ENCODE data around the gene MUCL3.

The MUCL3 gene

GRCh38 chr6:30974490-30975252 is 33.9 kb downstream of the MUCL3 start:
- Histone ChIP-seq H3K4me3 (ENCODE audit: low read length) (no peak overlapping the region), H3K27me3 (ENCODE audit: control insufficient read depth, insufficient read depth, low read length) (no peaks in the 10 kb centered on the region), H3K9me3 (ENCODE audit: control insufficient read depth, insufficient read depth, low read length) (no peaks in the 10 kb centered on the region), H3K36me3 (ENCODE audit: control insufficient read depth, insufficient read depth, low read length) (no peaks in the 10 kb centered on the region), H3K4me1 (ENCODE audit: control insufficient read depth, insufficient read depth, low read length) (no peaks in the 10 kb centered on the region), H3K27ac (ENCODE audit: low read length) (no peak overlapping the region)
- DNase-seq (ENCODE audit: low read depth, low spot score): no peak
- WGBS (ENCODE audit: insufficient coverage, insufficient read length): no CpG with 5 or more reads among the region's 4 CpGs

- no peaks in the 10 kb centered on the region for H3K27me3 ChIP-seq (ENCODE audit: control insufficient read depth, insufficient read depth, low read length)
- no peak for DNase-seq (ENCODE audit: low read depth, low spot score)
- no peak overlapping the region for H3K4me3 ChIP-seq (ENCODE audit: low read length)
- H3K9me3 ChIP-seq (ENCODE audit: control insufficient read depth, insufficient read depth, low read length): no peaks in the 10 kb centered on the region
- H3K4me1 ChIP-seq (ENCODE audit: control insufficient read depth, insufficient read depth, low read length): no peaks in the 10 kb centered on the region
- WGBS (ENCODE audit: insufficient coverage, insufficient read length): no CpG with 5 or more reads among the region's 1 CpG
- H3K27ac ChIP-seq (ENCODE audit: low read length): no peak overlapping the region
- no peaks in the 10 kb centered on the region for H3K36me3 ChIP-seq (ENCODE audit: control insufficient read depth, insufficient read depth, low read length)
Measured at GRCh38 chr6:30979141-30979540, 38.4 kb downstream of the MUCL3 start.

GRCh38 chr6:30979690-30980089 is 38.9 kb downstream of the MUCL3 start:
- no peaks in the 10 kb centered on the region for H3K36me3 ChIP-seq (ENCODE audit: control insufficient read depth, insufficient read depth, low read length)
- no peak overlapping the region for H3K4me3 ChIP-seq (ENCODE audit: low read length)
- no CpG with 5 or more reads among the region's 4 CpGs for WGBS (ENCODE audit: insufficient coverage, insufficient read length)
- H3K27me3 ChIP-seq (ENCODE audit: control insufficient read depth, insufficient read depth, low read length): no peaks in the 10 kb centered on the region
- no peak overlapping the region for H3K27ac ChIP-seq (ENCODE audit: low read length)
- no peak for DNase-seq (ENCODE audit: low read depth, low spot score)
- no peaks in the 10 kb centered on the region for H3K4me1 ChIP-seq (ENCODE audit: control insufficient read depth, insufficient read depth, low read length)
- no peaks in the 10 kb centered on the region for H3K9me3 ChIP-seq (ENCODE audit: control insufficient read depth, insufficient read depth, low read length)

- Histone ChIP-seq H3K4me3 (ENCODE audit: low read length) (no peak overlapping the region), H3K36me3 (ENCODE audit: control insufficient read depth, insufficient read depth, low read length) (no peaks in the 10 kb centered on the region; the same call in 1 of the 2 replicates), H3K9me3 (ENCODE audit: control insufficient read depth, insufficient read depth, low read length) (no peaks in the 10 kb centered on the region), H3K4me1 (ENCODE audit: control insufficient read depth, insufficient read depth, low read length) (no peaks in the 10 kb centered on the region), H3K27ac (ENCODE audit: low read length) (no peak overlapping the region), H3K27me3 (ENCODE audit: control insufficient read depth, insufficient read depth, low read length) (no peaks in the 10 kb centered on the region)
- DNase-seq (ENCODE audit: low read depth, low spot score): peak; percentile 67
- WGBS (ENCODE audit: insufficient coverage, insufficient read length): no CpG with 5 or more reads among the region's 13 CpGs
Measured at GRCh38 chr6:30981942-30982772, 41.4 kb downstream of the MUCL3 start.

- no peak for DNase-seq (ENCODE audit: low read depth, low spot score)
- Histone ChIP-seq H3K27ac (ENCODE audit: low read length) (no peak within 1 kb of the TSS), H3K36me3 (ENCODE audit: control insufficient read depth, insufficient read depth, low read length) (no peaks in the 10 kb centered on the region; the same call in 1 of the 2 replicates), H3K27me3 (ENCODE audit: control insufficient read depth, insufficient read depth, low read length) (no peaks in the 10 kb centered on the region), H3K4me1 (ENCODE audit: control insufficient read depth, insufficient read depth, low read length) (no peaks in the 10 kb centered on the region), H3K9me3 (ENCODE audit: control insufficient read depth, insufficient read depth, low read length) (no peaks in the 10 kb centered on the region), H3K4me3 (ENCODE audit: low read length) (no peak within 1 kb of the TSS)
- no CpG with 5 or more reads among the region's 6 CpGs for WGBS (ENCODE audit: insufficient coverage, insufficient read length)
Measured at GRCh38 chr6:30983439-30983838, 42.7 kb downstream of the MUCL3 start, which contains the start of gene MUC21. TSS of gene MUC21 (plus strand) at chr6:30983718. CDS start at chr6:30983959, 241 bp downstream.

GRCh38 chr6:30985490-30985889 is 44.7 kb downstream of the MUCL3 start:
- Histone ChIP-seq H3K9me3 (ENCODE audit: control insufficient read depth, insufficient read depth, low read length) (no peaks in the 10 kb centered on the region), H3K27ac (ENCODE audit: low read length) (no peak overlapping the region)

GRCh38 chr6:30987304-30987703 is 46.5 kb downstream of the MUCL3 start:
- H3K27me3 ChIP-seq (ENCODE audit: control insufficient read depth, insufficient read depth, low read length): no peaks in the 10 kb centered on the region
- no CpG with 5 or more reads among the region's 6 CpGs for WGBS (ENCODE audit: insufficient coverage, insufficient read length)

More at GRCh38 chr6:30985490-30985889, 44.7 kb downstream of the MUCL3 start:
- Histone ChIP-seq H3K4me3 (ENCODE audit: low read length) (no peak overlapping the region), H3K36me3 (ENCODE audit: control insufficient read depth, insufficient read depth, low read length) (no peaks in the 10 kb centered on the region; the same call in 1 of the 2 replicates), H3K4me1 (ENCODE audit: control insufficient read depth, insufficient read depth, low read length) (no peaks in the 10 kb centered on the region), H3K27me3 (ENCODE audit: control insufficient read depth, insufficient read depth, low read length) (no peaks in the 10 kb centered on the region)
- no peak for DNase-seq (ENCODE audit: low read depth, low spot score)
- WGBS (ENCODE audit: insufficient coverage, insufficient read length): no CpG with 5 or more reads among the region's 5 CpGs

GRCh38 chr6:30988209-30988825 is 47.5 kb downstream of the MUCL3 start:
- no peaks in the 10 kb centered on the region for H3K4me1 ChIP-seq (ENCODE audit: control insufficient read depth, insufficient read depth, low read length)
- no peak for DNase-seq (ENCODE audit: low read depth, low spot score)
- no peaks in the 10 kb centered on the region for H3K27me3 ChIP-seq (ENCODE audit: control insufficient read depth, insufficient read depth, low read length)

More at GRCh38 chr6:30987304-30987703, 46.5 kb downstream of the MUCL3 start:
- H3K36me3 ChIP-seq (ENCODE audit: control insufficient read depth, insufficient read depth, low read length): no peaks in the 10 kb centered on the region; the same call in 1 of the 2 replicates
- no peak overlapping the region for H3K27ac ChIP-seq (ENCODE audit: low read length)
- H3K4me1 ChIP-seq (ENCODE audit: control insufficient read depth, insufficient read depth, low read length): no peaks in the 10 kb centered on the region
- H3K4me3 ChIP-seq (ENCODE audit: low read length): no peak overlapping the region
- H3K9me3 ChIP-seq (ENCODE audit: control insufficient read depth, insufficient read depth, low read length): no peaks in the 10 kb centered on the region
- no peak for DNase-seq (ENCODE audit: low read depth, low spot score)

GRCh38 chr6:30990422-30991086 is 49.8 kb downstream of the MUCL3 start:
- no CpG with 5 or more reads among the region's 8 CpGs for WGBS (ENCODE audit: insufficient coverage, insufficient read length)
- H3K36me3 ChIP-seq (ENCODE audit: control insufficient read depth, insufficient read depth, low read length): no peaks in the 10 kb centered on the region; the same call in 1 of the 2 replicates
- no peak overlapping the region for H3K27ac ChIP-seq (ENCODE audit: low read length)
- no peaks in the 10 kb centered on the region for H3K4me1 ChIP-seq (ENCODE audit: control insufficient read depth, insufficient read depth, low read length)
- H3K9me3 ChIP-seq (ENCODE audit: control insufficient read depth, insufficient read depth, low read length): no peaks in the 10 kb centered on the region
- DNase-seq (ENCODE audit: low read depth, low spot score): no peak
- H3K27me3 ChIP-seq (ENCODE audit: control insufficient read depth, insufficient read depth, low read length): no peaks in the 10 kb centered on the region
- H3K4me3 ChIP-seq (ENCODE audit: low read length): no peak overlapping the region

More at GRCh38 chr6:30988209-30988825, 47.5 kb downstream of the MUCL3 start:
- Histone ChIP-seq H3K27ac (ENCODE audit: low read length) (no peak overlapping the region), H3K9me3 (ENCODE audit: control insufficient read depth, insufficient read depth, low read length) (no peaks in the 10 kb centered on the region), H3K36me3 (ENCODE audit: control insufficient read depth, insufficient read depth, low read length) (no peaks in the 10 kb centered on the region; the same call in 1 of the 2 replicates), H3K4me3 (ENCODE audit: low read length) (no peak overlapping the region)
- no CpG with 5 or more reads among the region's 9 CpGs for WGBS (ENCODE audit: insufficient coverage, insufficient read length)

GRCh38 chr6:30991891-30992290 is 51.1 kb downstream of the MUCL3 start:
- no peak overlapping the region for H3K4me3 ChIP-seq (ENCODE audit: low read length)
- DNase-seq (ENCODE audit: low read depth, low spot score): no peak
- H3K4me1 ChIP-seq (ENCODE audit: control insufficient read depth, insufficient read depth, low read length): no peaks in the 10 kb centered on the region
- WGBS (ENCODE audit: insufficient coverage, insufficient read length): no CpG with 5 or more reads among the region's 2 CpGs
- no peaks in the 10 kb centered on the region for H3K9me3 ChIP-seq (ENCODE audit: control insufficient read depth, insufficient read depth, low read length)
- no peaks in the 10 kb centered on the region; the same call in 1 of the 2 replicates for H3K36me3 ChIP-seq (ENCODE audit: control insufficient read depth, insufficient read depth, low read length)
- no peaks in the 10 kb centered on the region for H3K27me3 ChIP-seq (ENCODE audit: control insufficient read depth, insufficient read depth, low read length)
- no peak overlapping the region for H3K27ac ChIP-seq (ENCODE audit: low read length)

Data from iPS DF 6.9 (cell line).